ENCODE data around the gene ERCC3.

- TF ChIP-seq CTCF (conservative IDR thresholded peaks at IDR 0.05 in 1 of 2, IDR thresholded peaks at IDR 0.05 in 1 of 2; ENCODE audit: low read depth in 1 of 2, low read length in 2 of 2) (no peak), EZH2 (IDR thresholded peaks at IDR 0.05; ENCODE audit: low read length, missing control alignments) (no peak)
Measured at GRCh38 chr2:127254386-127254981, 39.5 kb downstream of the ERCC3 start.
